ENCODE data around the gene ARHGEF2.
A peak's percentile ranks its signal among the peaks of the same experiment; 100 is the strongest.

ARHGEF2 gene

GRCh38 chr1:155913969-155914757 lies 64.2 kb downstream of the ARHGEF2 start:
- H3K9me3 ChIP-seq (ENCODE audit: control insufficient read depth in 1 of 2, low read length in 2 of 2), result no peaks in the 10 kb centered on the region
- no peaks in the 10 kb centered on the region for H3K27me3 ChIP-seq (ENCODE audit: control insufficient read depth in 1 of 2, insufficient read depth in 2 of 2, low read length in 2 of 2)
- peaks cover 14 to 18% of the 10 kb centered on the region in 2 donors for H3K4me1 ChIP-seq (ENCODE audit: control insufficient read depth in 1 of 2, insufficient read depth in 2 of 2, low read length in 2 of 2)
- no peak overlapping the region for H3K9ac ChIP-seq (ENCODE audit: low read depth in 1 of 2, low read length in 2 of 2)
- H3K36me3 ChIP-seq (ENCODE audit: control insufficient read depth in 1 of 2, insufficient read depth in 2 of 2, low read length in 2 of 2), result peaks cover 46 to 60% of the 10 kb centered on the region in 2 donors
- no peak overlapping the region for H3K27ac ChIP-seq (ENCODE audit: low read depth, low read length)
- no peak overlapping the region for H3K4me3 ChIP-seq (ENCODE audit: low read depth in 1 of 2, low read length in 2 of 2)

GRCh38 chr1:155912056-155912536 lies 66.3 kb downstream of the ARHGEF2 start:
- H3K4me1 ChIP-seq (ENCODE audit: control insufficient read depth in 1 of 2, insufficient read depth in 2 of 2, low read length in 2 of 2), result peaks cover 14 to 18% of the 10 kb centered on the region in 2 donors
- H3K9me3 ChIP-seq (ENCODE audit: control insufficient read depth in 1 of 2, low read length in 2 of 2), result no peaks in the 10 kb centered on the region
- peak overlapping the region; percentile 30 for H3K27ac ChIP-seq (ENCODE audit: low read depth, low read length)
- H3K9ac ChIP-seq (ENCODE audit: low read depth in 1 of 2, low read length in 2 of 2), result no peak overlapping the region
- H3K27me3 ChIP-seq (ENCODE audit: control insufficient read depth in 1 of 2, insufficient read depth in 2 of 2, low read length in 2 of 2), result no peaks in the 10 kb centered on the region
- peaks cover 35 to 50% of the 10 kb centered on the region in 2 donors for H3K36me3 ChIP-seq (ENCODE audit: control insufficient read depth in 1 of 2, insufficient read depth in 2 of 2, low read length in 2 of 2)
- H3K4me3 ChIP-seq (ENCODE audit: low read depth in 1 of 2, low read length in 2 of 2), result no peak overlapping the region

- peak within 1 kb of the TSS; percentile 78 to 89 for H3K9ac ChIP-seq (ENCODE audit: low read depth in 1 of 2, low read length in 2 of 2)
- H3K27ac ChIP-seq (ENCODE audit: low read depth, low read length), result peak within 1 kb of the TSS; percentile 69
- H3K9me3 ChIP-seq (ENCODE audit: control insufficient read depth in 1 of 2, low read length in 2 of 2), result no peaks in the 10 kb centered on the region
- peaks cover 14 to 18% of the 10 kb centered on the region in 2 donors for H3K4me1 ChIP-seq (ENCODE audit: control insufficient read depth in 1 of 2, insufficient read depth in 2 of 2, low read length in 2 of 2)
- peaks cover 28 to 43% of the 10 kb centered on the region in 2 donors for H3K36me3 ChIP-seq (ENCODE audit: control insufficient read depth in 1 of 2, insufficient read depth in 2 of 2, low read length in 2 of 2)
- H3K27me3 ChIP-seq (ENCODE audit: control insufficient read depth in 1 of 2, insufficient read depth in 2 of 2, low read length in 2 of 2), result no peaks in the 10 kb centered on the region
- H3K4me3 ChIP-seq (ENCODE audit: low read depth in 1 of 2, low read length in 2 of 2), result peak within 1 kb of the TSS; percentile 89 to 93
Observed at GRCh38 chr1:155911156-155912055, 66.9 kb downstream of the ARHGEF2 start, which contains the start of gene RIT1. RIT1 (minus strand) TSS chr1:155911349; CDS start chr1:155910761, 588 bp downstream.

GRCh38 chr1:155910621-155911121 lies 67.7 kb downstream of the ARHGEF2 start:
- Histone ChIP-seq H3K4me1 (ENCODE audit: control insufficient read depth in 1 of 2, insufficient read depth in 2 of 2, low read length in 2 of 2) (peaks cover 14 to 18% of the 10 kb centered on the region in 2 donors), H3K4me3 (ENCODE audit: low read depth in 1 of 2, low read length in 2 of 2) (peak overlapping the region; percentile 89 to 93), H3K27ac (ENCODE audit: low read depth, low read length) (peak overlapping the region; percentile 69), H3K9ac (ENCODE audit: low read depth in 1 of 2, low read length in 2 of 2) (peak overlapping the region; percentile 78 to 89), H3K36me3 (ENCODE audit: control insufficient read depth in 1 of 2, insufficient read depth in 2 of 2, low read length in 2 of 2) (peaks cover 21 to 36% of the 10 kb centered on the region in 2 donors), H3K27me3 (ENCODE audit: control insufficient read depth in 1 of 2, insufficient read depth in 2 of 2, low read length in 2 of 2) (no peaks in the 10 kb centered on the region), H3K9me3 (ENCODE audit: control insufficient read depth in 1 of 2, low read length in 2 of 2) (no peaks in the 10 kb centered on the region)

GRCh38 chr1:155909894-155910293 lies 68.5 kb downstream of the ARHGEF2 start:
- H3K27ac ChIP-seq (ENCODE audit: low read depth, low read length), result no peak overlapping the region
- H3K36me3 ChIP-seq (ENCODE audit: control insufficient read depth in 1 of 2, insufficient read depth in 2 of 2, low read length in 2 of 2), result peaks cover 22 to 37% of the 10 kb centered on the region in 2 donors
- peak overlapping the region in 1 of 2 donors; percentile 78 for H3K9ac ChIP-seq (ENCODE audit: low read depth in 1 of 2, low read length in 2 of 2)
- no peaks in the 10 kb centered on the region for H3K9me3 ChIP-seq (ENCODE audit: control insufficient read depth in 1 of 2, low read length in 2 of 2)
- H3K4me3 ChIP-seq (ENCODE audit: low read depth in 1 of 2, low read length in 2 of 2), result peak overlapping the region; percentile 89 to 93
- no peaks in the 10 kb centered on the region for H3K27me3 ChIP-seq (ENCODE audit: control insufficient read depth in 1 of 2, insufficient read depth in 2 of 2, low read length in 2 of 2)
- peaks cover 14 to 18% of the 10 kb centered on the region in 2 donors for H3K4me1 ChIP-seq (ENCODE audit: control insufficient read depth in 1 of 2, insufficient read depth in 2 of 2, low read length in 2 of 2)

- H3K36me3 ChIP-seq (ENCODE audit: control insufficient read depth in 1 of 2, insufficient read depth in 2 of 2, low read length in 2 of 2), result peaks cover 31 to 55% of the 10 kb centered on the region in 2 donors
Observed at GRCh38 chr1:155904261-155904660, 74.1 kb downstream of the ARHGEF2 start.

GRCh38 chr1:155900161-155900560 lies 78.2 kb downstream of the ARHGEF2 start:
- H3K27me3 ChIP-seq (ENCODE audit: control insufficient read depth in 1 of 2, insufficient read depth in 2 of 2, low read length in 2 of 2), result no peaks in the 10 kb centered on the region
- no peak overlapping the region for H3K9ac ChIP-seq (ENCODE audit: low read depth in 1 of 2, low read length in 2 of 2)

More at GRCh38 chr1:155904261-155904660, 74.1 kb downstream of the ARHGEF2 start:
- H3K4me1 ChIP-seq (ENCODE audit: control insufficient read depth in 1 of 2, insufficient read depth in 2 of 2, low read length in 2 of 2), result no peaks in the 10 kb centered on the region
- H3K27me3 ChIP-seq (ENCODE audit: control insufficient read depth in 1 of 2, insufficient read depth in 2 of 2, low read length in 2 of 2), result no peaks in the 10 kb centered on the region
- no peaks in the 10 kb centered on the region for H3K9me3 ChIP-seq (ENCODE audit: control insufficient read depth in 1 of 2, low read length in 2 of 2)
- H3K4me3 ChIP-seq (ENCODE audit: low read depth in 1 of 2, low read length in 2 of 2), result no peak overlapping the region
- no peak overlapping the region for H3K9ac ChIP-seq (ENCODE audit: low read depth in 1 of 2, low read length in 2 of 2)
- no peak overlapping the region for H3K27ac ChIP-seq (ENCODE audit: low read depth, low read length)

GRCh38 chr1:155899683-155900082 lies 78.7 kb downstream of the ARHGEF2 start:
- Histone ChIP-seq H3K9me3 (ENCODE audit: control insufficient read depth in 1 of 2, low read length in 2 of 2) (no peaks in the 10 kb centered on the region), H3K27ac (ENCODE audit: low read depth, low read length) (no peak overlapping the region), H3K9ac (ENCODE audit: low read depth in 1 of 2, low read length in 2 of 2) (no peak overlapping the region), H3K27me3 (ENCODE audit: control insufficient read depth in 1 of 2, insufficient read depth in 2 of 2, low read length in 2 of 2) (no peaks in the 10 kb centered on the region), H3K4me1 (ENCODE audit: control insufficient read depth in 1 of 2, insufficient read depth in 2 of 2, low read length in 2 of 2) (no peaks in the 10 kb centered on the region), H3K4me3 (ENCODE audit: low read depth in 1 of 2, low read length in 2 of 2) (no peak overlapping the region), H3K36me3 (ENCODE audit: control insufficient read depth in 1 of 2, insufficient read depth in 2 of 2, low read length in 2 of 2) (peaks cover 38 to 59% of the 10 kb centered on the region in 2 donors)

More at GRCh38 chr1:155900161-155900560, 78.2 kb downstream of the ARHGEF2 start:
- Histone ChIP-seq H3K36me3 (ENCODE audit: control insufficient read depth in 1 of 2, insufficient read depth in 2 of 2, low read length in 2 of 2) (peaks cover 43 to 63% of the 10 kb centered on the region in 2 donors), H3K4me1 (ENCODE audit: control insufficient read depth in 1 of 2, insufficient read depth in 2 of 2, low read length in 2 of 2) (no peaks in the 10 kb centered on the region), H3K27ac (ENCODE audit: low read depth, low read length) (no peak overlapping the region), H3K9me3 (ENCODE audit: control insufficient read depth in 1 of 2, low read length in 2 of 2) (no peaks in the 10 kb centered on the region), H3K4me3 (ENCODE audit: low read depth in 1 of 2, low read length in 2 of 2) (no peak overlapping the region)

- Histone ChIP-seq H3K4me1 (ENCODE audit: control insufficient read depth in 1 of 2, insufficient read depth in 2 of 2, low read length in 2 of 2) (no peaks in the 10 kb centered on the region), H3K36me3 (ENCODE audit: control insufficient read depth in 1 of 2, insufficient read depth in 2 of 2, low read length in 2 of 2) (peaks cover 31 to 51% of the 10 kb centered on the region in 2 donors), H3K9ac (ENCODE audit: low read depth in 1 of 2, low read length in 2 of 2) (no peak overlapping the region), H3K4me3 (ENCODE audit: low read depth in 1 of 2, low read length in 2 of 2) (no peak overlapping the region), H3K27ac (ENCODE audit: low read depth, low read length) (no peak overlapping the region), H3K9me3 (ENCODE audit: control insufficient read depth in 1 of 2, low read length in 2 of 2) (no peaks in the 10 kb centered on the region), H3K27me3 (ENCODE audit: control insufficient read depth in 1 of 2, insufficient read depth in 2 of 2, low read length in 2 of 2) (no peaks in the 10 kb centered on the region)
Observed at GRCh38 chr1:155898888-155899287, 79.5 kb downstream of the ARHGEF2 start.

All from duodenal mucosa (tissue), 2 donors.